Measurements from ENCODE around the gene GOLGA6L10.
"Not testable (repeated sequence)": the region's sequence is repeated elsewhere in the genome, so short reads cannot be mapped to it uniquely, and the experiment has no call there.

- TF ChIP-seq FOXJ2 (tag; IDR thresholded peaks at IDR 0.05); MAX (CRISPR knock-in tag; IDR thresholded peaks at IDR 0.05); CTCF (IDR thresholded peaks at IDR 0.05 in 2 of 3, conservative IDR thresholded peaks at IDR 0.05 in 1 of 3; ENCODE audit: insufficient read depth in 2 of 3, low read depth in 1 of 3, low read length in 3 of 3); ATF1 (CRISPR knock-in tag; IDR thresholded peaks at IDR 0.05); ATF1 (tag; IDR thresholded peaks at IDR 0.05); ZBTB33 (CRISPR knock-in tag; IDR thresholded peaks at IDR 0.05); ELF2 (CRISPR knock-in tag; IDR thresholded peaks at IDR 0.05); TGIF2 (CRISPR knock-in tag; IDR thresholded peaks at IDR 0.05): not testable (repeated sequence)
Measured at GRCh38 chr15:82324831-82325230, 24.4 kb downstream of the GOLGA6L10 start.

Measured in K562 (cell line).